ENCODE data around the gene CFAP46.

GRCh38 chr10:132865171-132865631 is 77.2 kb downstream of the CFAP46 start:
- no peak for TF ChIP-seq CTCF (IDR thresholded peaks at IDR 0.05)
- no peak for TF ChIP-seq POLR2A (IDR thresholded peaks at IDR 0.05)

Measured in lower leg skin (tissue), 3 donors.